Midbrain (tissue), 1 donor: ENCODE measurements around the gene OXTR.

Source experiments
- DNase-seq: peaks from one replicate; lab custom pipeline; 2025; lab: John Stamatoyannopoulos, UW

Gene OXTR

DNA sequence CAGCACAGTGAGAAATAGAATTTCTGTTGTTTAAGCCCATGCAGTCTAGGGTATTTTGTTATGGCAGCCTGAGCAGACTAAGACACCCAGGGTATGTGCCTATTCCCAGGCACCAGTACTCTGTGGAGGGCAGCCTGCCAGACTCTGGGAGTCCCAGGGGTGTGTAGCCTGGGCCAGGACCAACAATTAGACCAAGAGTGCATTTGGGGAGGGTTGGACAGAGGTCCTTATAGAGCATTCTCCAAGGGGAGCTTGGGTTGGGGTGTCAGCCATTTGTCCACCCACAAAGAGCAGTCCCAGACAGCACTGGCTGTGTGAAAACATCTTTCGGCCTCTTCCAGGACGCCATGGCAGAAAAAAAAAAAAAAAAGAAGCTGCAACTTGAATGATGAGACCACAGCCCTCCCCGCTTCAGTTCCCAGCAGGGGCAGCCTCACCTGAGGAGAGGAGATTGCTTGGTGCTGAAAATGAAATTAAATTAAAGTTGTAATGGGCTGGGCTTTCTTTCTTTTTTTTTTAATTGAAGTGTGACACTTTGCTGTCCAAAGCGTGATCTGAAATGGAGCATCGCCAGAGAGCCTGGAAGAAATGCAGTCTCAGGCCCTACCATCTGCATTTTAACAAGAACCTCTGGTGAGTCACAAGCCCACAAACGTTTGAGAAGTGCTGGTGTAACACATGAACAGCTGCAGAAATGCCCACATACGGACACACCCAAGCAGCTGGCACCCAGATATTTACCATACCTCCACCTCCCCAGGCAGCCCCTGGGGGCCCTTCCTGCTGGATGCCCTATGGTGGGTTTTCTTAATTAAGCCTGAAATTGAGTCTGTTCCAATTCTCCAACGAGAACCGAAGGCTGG, 57.1 kb downstream of the OXTR start:
- no peak for DNase-seq

DNA sequence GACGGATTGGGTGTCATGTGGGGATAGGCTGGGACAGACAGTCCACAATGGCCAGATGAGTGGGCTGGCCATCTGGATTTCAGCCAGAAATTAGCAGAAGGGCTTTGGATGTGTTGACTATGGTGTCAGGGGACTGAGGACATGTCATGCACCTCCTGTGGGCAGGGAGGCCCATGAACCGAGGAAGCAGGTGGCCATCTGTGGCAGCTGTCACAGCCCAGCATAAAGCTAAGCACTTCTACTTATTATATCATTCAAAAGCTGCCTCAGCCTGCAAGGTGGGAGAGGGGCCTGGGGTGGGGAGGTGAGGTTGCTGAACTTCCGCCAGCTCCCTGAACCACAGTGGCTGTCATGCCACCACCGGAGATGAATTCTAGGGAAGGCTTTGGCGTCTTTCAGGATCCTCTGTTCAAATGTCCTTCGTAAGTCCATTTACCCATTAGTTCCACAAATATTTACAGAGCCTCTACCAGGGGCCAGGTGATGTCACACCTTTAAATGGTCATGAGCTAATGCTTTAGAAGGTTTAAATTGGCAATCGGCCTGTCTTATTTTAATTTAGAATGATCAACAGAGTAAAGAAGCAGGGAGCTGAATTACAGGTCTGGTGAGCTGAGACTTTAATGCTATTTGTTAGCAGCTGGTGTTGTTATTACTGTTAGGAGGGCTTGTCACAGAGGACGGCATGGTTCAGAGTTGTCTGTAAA, 59.5 kb downstream of the OXTR start:
- no peak for DNase-seq

DNA sequence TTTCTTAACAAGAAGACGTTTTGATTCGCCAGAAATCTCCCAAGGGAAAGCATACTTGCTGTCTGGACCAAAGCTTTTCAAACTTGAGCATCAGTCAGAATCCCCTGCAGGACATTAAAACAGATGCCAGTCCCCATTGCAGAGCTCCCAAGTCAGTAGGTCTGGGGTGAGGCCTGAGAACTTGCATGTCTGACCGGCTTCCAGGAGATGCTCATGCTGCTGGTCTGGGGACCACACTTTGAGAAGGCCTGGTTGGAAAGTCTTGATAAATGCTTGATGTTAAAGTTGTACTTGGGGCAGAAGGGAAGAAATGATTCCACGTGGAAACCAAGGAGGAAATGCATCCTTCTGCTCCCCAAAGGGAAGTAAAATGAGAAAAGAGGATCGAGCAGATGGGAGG, 60.1 kb downstream of the OXTR start:
- no peak for DNase-seq

DNA sequence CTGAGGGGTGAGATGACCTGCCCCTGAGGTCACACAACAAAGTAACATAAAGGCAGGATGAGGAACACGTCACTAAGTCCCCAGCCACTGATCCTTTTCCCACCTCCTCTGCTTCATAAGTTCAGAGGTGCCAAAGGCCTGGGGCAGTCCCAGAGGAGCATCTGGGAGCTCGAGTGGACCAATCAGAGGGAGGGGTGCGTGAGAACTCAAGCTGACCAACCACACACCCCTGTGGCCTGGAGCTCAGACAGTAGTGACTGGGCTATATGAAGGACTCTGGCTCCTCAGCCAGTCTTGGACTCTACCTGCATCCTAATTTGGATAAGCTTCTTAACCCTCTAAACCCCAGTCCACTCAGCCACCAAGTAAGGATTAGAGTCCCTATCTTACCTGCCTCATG, 63.8 kb downstream of the OXTR start:
- DNase-seq = no peak

DNA sequence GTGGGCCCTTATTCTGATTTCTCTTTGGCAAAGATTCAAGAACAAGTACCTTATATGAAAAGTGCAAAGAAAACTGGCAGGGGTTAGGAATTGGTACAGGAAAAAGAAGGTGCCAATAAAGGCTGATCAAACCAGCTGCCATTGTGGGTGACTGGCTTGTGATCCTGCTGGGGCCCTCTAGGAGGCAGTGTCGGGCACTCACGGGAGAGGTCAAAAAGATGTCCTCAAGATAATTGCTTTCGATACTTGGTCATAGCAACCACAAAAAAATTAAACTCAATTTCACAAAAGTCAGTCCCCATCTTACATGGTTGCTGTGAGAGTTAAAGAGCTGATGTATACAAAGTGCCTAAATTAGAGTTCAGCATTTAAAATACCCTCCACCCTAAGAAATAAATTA, 66.9 kb downstream of the OXTR start:
- DNase-seq = no peak
